PC-3 (cell line): ENCODE measurements around the gene MOAP1. TPM values are rescaled to one million over a fixed set of nuclear protein-coding genes. Genes with fewer than 3 reads are reported as not detected.

Experiments used
- ATAC-seq: fragments of 200-7000 bp; cut with Tn5 transposase; 2 replicates; pipeline ENCODE4 v1.9.1; 2020; ENCODE audit warnings: mild to moderate bottlenecking, moderate library complexity
- BruUV-seq: library from RNA; stranded (reverse); fragments of 400-500 nt; replicated peaks from 2 replicates; lab custom pipeline; 2021; lab: Mats Ljungman, UMichigan
- CTCF ChIA-PET: fragments of 300-600 bp; sonication (Branson Sonifier 250); formaldehyde crosslinking; loops from one replicate; lab custom pipeline; 2022; ENCODE audit warnings: antibody characterized with exemption; lab: Charles Lee
- POLR2A ChIA-PET: fragments of 300-600 bp; sonication (Branson Sonifier 250); formaldehyde crosslinking; loops from one replicate; lab custom pipeline; 2022; ENCODE audit warnings: antibody characterized with exemption; ENCODE audit not compliant: unreplicated experiment; lab: Charles Lee
- DNase-seq: peaks from one replicate; pipeline ENCODE4 v3.0.0-alpha.2; 2015
- H2AFZ ChIP-seq: fragments of 300-600 bp; sonication (generic); 2 replicates; pipeline ENCODE4 v1.6.0; 2016; ENCODE audit warnings: antibody characterized with exemption, low read length
- H3F3A ChIP-seq: fragments of 300-600 bp; sonication (generic); one replicate; pipeline ENCODE4 v1.6.0; 2017; ENCODE audit warnings: antibody characterized with exemption, low read length, control low read depth, mild to moderate bottlenecking; ENCODE audit not compliant: unreplicated experiment
- H3K27ac ChIP-seq: fragments of 300-600 bp; sonication (generic); 2 replicates; pipeline ENCODE4 v1.5.1; 2016; ENCODE audit warnings: mild to moderate bottlenecking, low read length
- H3K27me3 ChIP-seq: fragments of 300-600 bp; sonication (generic); 2 replicates; pipeline ENCODE4 v1.6.1; 2016; ENCODE audit warnings: low read length, mixed read lengths
- H3K36me3 ChIP-seq: fragments of 300-600 bp; sonication (generic); 2 replicates; pipeline ENCODE4 v1.6.1; 2016; ENCODE audit warnings: low read depth, mixed run types, low read length, mixed read lengths
- H3K4me1 ChIP-seq: fragments of 300-600 bp; sonication (generic); 2 replicates; pipeline ENCODE4 v1.5.1; 2016; ENCODE audit warnings: low read length; ENCODE audit not compliant: insufficient read depth
- H3K4me2 ChIP-seq: fragments of 300-600 bp; sonication (generic); 2 replicates; pipeline ENCODE4 v1.6.0; 2016; ENCODE audit warnings: low read length
- H3K4me3 ChIP-seq: fragments of 300-600 bp; sonication (generic); 2 replicates; pipeline ENCODE4 v1.5.1; 2016; ENCODE audit warnings: mild to moderate bottlenecking, low read length, mixed read lengths
- H3K79me2 ChIP-seq: fragments of 300-600 bp; sonication (generic); 2 replicates; pipeline ENCODE4 v1.6.1; 2017; ENCODE audit warnings: low read length, mixed read lengths
- H3K9ac ChIP-seq: fragments of 300-600 bp; sonication (generic); 2 replicates; pipeline ENCODE4 v1.6.0; 2016; ENCODE audit warnings: mild to moderate bottlenecking, low read length
- H3K9me2 ChIP-seq: fragments of 300-600 bp; sonication (generic); replicated peaks from 2 replicates; pipeline ENCODE4 v1.6.1; 2016; ENCODE audit warnings: mixed run types, low read length, mixed read lengths
- H3K9me3 ChIP-seq: fragments of 300-600 bp; sonication (generic); 2 replicates; pipeline ENCODE4 v1.6.1; 2016; ENCODE audit warnings: low read length, mixed read lengths
- H4K20me1 ChIP-seq: fragments of 300-600 bp; sonication (generic); 2 replicates; pipeline ENCODE4 v1.6.1; 2016; ENCODE audit warnings: low read length, mixed read lengths
- EZH2 ChIP-seq: fragments of 300-600 bp; sonication (generic); IDR thresholded peaks from one replicate; pipeline ENCODE4 v1.6.1; 2017; ENCODE audit warnings: antibody characterized with exemption, mild to moderate bottlenecking, low read length; ENCODE audit not compliant: unreplicated experiment
- EZH2phosphoT487 ChIP-seq: fragments of 300-600 bp; sonication (generic); IDR thresholded peaks from 2 replicates; pipeline ENCODE4 v1.6.1; 2018; ENCODE audit warnings: mild to moderate bottlenecking, antibody characterized with exemption, low read length, borderline replicate concordance
- intact Hi-C: fragments of 100-400 bp; cut with micrococcal nuclease; formaldehyde crosslinking; loops from 2 replicates; pipeline ENCODE4 v1.9.0; 2023
- total RNA-seq: library from RNA; depleted of rRNA; stranded (reverse); fragments of >200 nt; gene quantifications from 2 replicates; pipeline ENCODE4 v1.2.3, GENCODE V29; 2014
- TF ChIP-seq, protein P1 (sequence below): fragments of 300-600 bp; sonication (generic); conservative IDR thresholded peaks from 2 replicates; pipeline ENCODE4 v1.5.1; 2017; ENCODE audit warnings: antibody characterized with exemption, low read depth, mild to moderate bottlenecking, low read length

Gene MOAP1
- total RNA-seq, 1 experiment from 2014 or later, result 15.6 TPM

DNA sequence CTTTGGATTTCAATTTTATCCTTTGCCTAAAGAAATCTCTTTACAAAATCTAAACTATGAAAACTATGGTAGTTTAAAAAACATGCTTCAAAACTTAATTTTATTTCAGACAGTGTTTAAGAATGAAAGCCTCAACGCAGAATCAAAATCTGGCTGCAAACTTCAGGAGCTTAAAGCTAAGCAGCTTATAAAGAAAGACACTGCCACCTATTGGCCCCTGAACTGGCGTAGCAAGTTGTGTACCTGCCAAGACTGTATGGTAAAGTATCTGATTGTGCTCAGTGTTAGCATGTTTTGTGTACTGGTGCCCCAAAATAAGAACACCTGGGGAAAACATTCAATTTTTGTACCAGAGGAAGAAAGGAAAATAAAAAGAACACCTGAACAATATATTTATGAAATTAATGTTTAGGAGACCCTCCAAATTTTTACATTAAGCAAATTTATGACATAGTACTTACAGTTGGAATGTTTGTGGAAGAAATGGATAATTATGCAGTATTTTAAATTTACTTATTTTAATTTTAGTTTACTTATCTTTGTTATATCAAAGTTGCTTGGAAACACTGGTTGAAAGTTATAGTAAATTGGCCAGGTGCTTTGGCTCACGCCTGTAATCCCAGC is 34.5 kb upstream of the MOAP1 start:
- no peaks in the 10 kb centered on the region for H4K20me1 ChIP-seq
- H3K9ac ChIP-seq, result no peak overlapping the region
- TF ChIP-seq, protein P1, sequence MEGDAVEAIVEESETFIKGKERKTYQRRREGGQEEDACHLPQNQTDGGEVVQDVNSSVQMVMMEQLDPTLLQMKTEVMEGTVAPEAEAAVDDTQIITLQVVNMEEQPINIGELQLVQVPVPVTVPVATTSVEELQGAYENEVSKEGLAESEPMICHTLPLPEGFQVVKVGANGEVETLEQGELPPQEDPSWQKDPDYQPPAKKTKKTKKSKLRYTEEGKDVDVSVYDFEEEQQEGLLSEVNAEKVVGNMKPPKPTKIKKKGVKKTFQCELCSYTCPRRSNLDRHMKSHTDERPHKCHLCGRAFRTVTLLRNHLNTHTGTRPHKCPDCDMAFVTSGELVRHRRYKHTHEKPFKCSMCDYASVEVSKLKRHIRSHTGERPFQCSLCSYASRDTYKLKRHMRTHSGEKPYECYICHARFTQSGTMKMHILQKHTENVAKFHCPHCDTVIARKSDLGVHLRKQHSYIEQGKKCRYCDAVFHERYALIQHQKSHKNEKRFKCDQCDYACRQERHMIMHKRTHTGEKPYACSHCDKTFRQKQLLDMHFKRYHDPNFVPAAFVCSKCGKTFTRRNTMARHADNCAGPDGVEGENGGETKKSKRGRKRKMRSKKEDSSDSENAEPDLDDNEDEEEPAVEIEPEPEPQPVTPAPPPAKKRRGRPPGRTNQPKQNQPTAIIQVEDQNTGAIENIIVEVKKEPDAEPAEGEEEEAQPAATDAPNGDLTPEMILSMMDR, result peak; percentile 88
- no peak for TF ChIP-seq EZH2phosphoT487
- H3K27me3 ChIP-seq, result no peaks in the 10 kb centered on the region
- DNase-seq (peak; percentile 74), ATAC-seq (peak; percentile 88)
- H3K79me2 ChIP-seq, result no peaks in the 10 kb centered on the region
- no peaks in the 10 kb centered on the region for H3K4me1 ChIP-seq
- ChIA-PET POLR2A (interaction anchor here (0.6 kb wide), 2 partner anchors 12 to 15 kb away, joined by 3 read pairs; no protein-coding TSS in a partner anchor), CTCF (interaction anchor here (0.6 to 1.6 kb wide), 9 partner anchors 11 to 318 kb away, joined by 3 to 8 read pairs (median 5); partner anchors contain the start of genes GON7, LYSET, MOAP1 and UBR7)
- peaks cover 12% of the 10 kb centered on the region; the same call in 1 of the 2 replicates for H3K36me3 ChIP-seq
- no TSS peak for BruUV-seq
- intact Hi-C loops, result loop anchor here (1.0 kb wide), 1 partner anchor 106 kb away; no protein-coding TSS in a partner anchor
- H3K9me3 ChIP-seq, result no peaks in the 10 kb centered on the region
- H3K4me2 ChIP-seq, result no peak overlapping the region
- H3K27ac ChIP-seq, result no peak overlapping the region
- H2AFZ ChIP-seq, result no peak overlapping the region
- no peaks in the 10 kb centered on the region for H3F3A ChIP-seq
- H3K4me3 ChIP-seq, result no peak overlapping the region
- no peaks in the 10 kb centered on the region for H3K9me2 ChIP-seq

- no peaks in the 10 kb centered on the region for H4K20me1 ChIP-seq
- no peak overlapping the region for H3K27ac ChIP-seq
- peaks cover 14% of the 10 kb centered on the region; the same call in 1 of the 2 replicates for H3K36me3 ChIP-seq
- H3K27me3 ChIP-seq, result no peaks in the 10 kb centered on the region
- CTCF ChIA-PET, result no interaction called here
- no peaks in the 10 kb centered on the region for H3K9me3 ChIP-seq
- H3K4me2 ChIP-seq, result no peak overlapping the region
- no peak overlapping the region for H3K4me3 ChIP-seq
- no peak for DNase-seq
- ATAC-seq, result no peak
- intact Hi-C loops, result no loop called here
- POLR2A ChIA-PET, result no interaction called here
- no peaks in the 10 kb centered on the region for H3K9me2 ChIP-seq
- TF ChIP-seq EZH2, result no peak
- TF ChIP-seq, protein P1, result no peak
- no peak for TF ChIP-seq EZH2phosphoT487
- peaks cover 2% of the 10 kb centered on the region for H3K79me2 ChIP-seq
- no peak overlapping the region for H3K9ac ChIP-seq
- H3F3A ChIP-seq, result no peaks in the 10 kb centered on the region
- no peaks in the 10 kb centered on the region for H3K4me1 ChIP-seq
- no TSS peak for BruUV-seq
- no peak overlapping the region for H2AFZ ChIP-seq
Observed at GRCh38 chr14:93214598-93214997, 29.9 kb upstream of the MOAP1 start.

DNA sequence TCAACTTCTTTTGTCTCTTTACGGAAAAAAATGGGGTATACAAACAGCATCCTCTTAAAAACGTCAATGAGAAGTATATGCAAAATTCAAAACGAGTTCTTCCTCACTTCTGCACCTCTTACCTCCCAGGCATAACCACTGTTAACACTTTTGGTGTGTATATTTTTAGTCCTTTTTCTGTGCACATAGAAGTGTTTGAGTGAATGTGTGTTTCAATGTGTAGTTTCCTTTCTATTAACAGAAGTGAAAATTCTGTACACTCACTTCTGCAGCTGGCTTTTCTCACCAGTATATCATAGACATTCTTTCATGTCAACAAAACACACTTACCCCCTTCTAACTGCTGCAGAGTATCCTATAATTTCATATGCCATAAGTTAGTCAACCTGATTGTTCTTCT is 27.7 kb upstream of the MOAP1 start:
- Histone ChIP-seq H3K9ac (no peak overlapping the region), H3K4me2 (no peak overlapping the region)

More for the DNA sequence above, 27.7 kb upstream of the MOAP1 start:
- Histone ChIP-seq H2AFZ (no peak overlapping the region), H3K9me2 (no peaks in the 10 kb centered on the region), H3F3A (no peaks in the 10 kb centered on the region), H3K4me1 (peaks cover 10% of the 10 kb centered on the region; the same call in 1 of the 2 replicates), H3K79me2 (peaks cover 24% of the 10 kb centered on the region), H3K36me3 (peaks cover 10% of the 10 kb centered on the region; the same call in 1 of the 2 replicates), H4K20me1 (no peaks in the 10 kb centered on the region), H3K4me3 (no peak overlapping the region), H3K27me3 (no peaks in the 10 kb centered on the region), H3K9me3 (no peaks in the 10 kb centered on the region), H3K27ac (no peak overlapping the region)
- ATAC-seq (no peak), DNase-seq (no peak)
- ChIA-PET CTCF (no interaction called here), POLR2A (no interaction called here)
- BruUV-seq, result no TSS peak
- intact Hi-C loops, result no loop called here
- TF ChIP-seq EZH2 (no peak), EZH2phosphoT487 (no peak)
- TF ChIP-seq, protein P1, result no peak
